HCT116 (cell line): ENCODE results near the gene ZFHX3. TPM values are rescaled to one million over a fixed set of nuclear protein-coding genes. Genes with fewer than 3 reads are reported as not detected.

Source experiments
- ATAC-seq: fragments of 200-7000 bp; cut with Tn5 transposase; 2 replicates; pipeline ENCODE4 v1.9.1; 2020; ENCODE audit warnings: mild to moderate bottlenecking, moderate library complexity
- BruUV-seq: library from RNA; stranded (reverse); fragments of 400-500 nt; replicated peaks from 2 replicates; lab custom pipeline; 2021; lab: Mats Ljungman, UMichigan
- CTCF ChIA-PET: fragments of 300-600 bp; sonication (Branson Sonifier 250); formaldehyde crosslinking; loops from one replicate; lab custom pipeline; 2021; ENCODE audit warnings: antibody characterized with exemption; lab: Charles Lee
- POLR2A ChIA-PET: fragments of 300-600, 350-600 bp; sonication (Branson Sonifier 250); formaldehyde crosslinking; loops from one replicate; lab custom pipeline; 2021; ENCODE audit warnings: antibody characterized with exemption; lab: Charles Lee
- RAD21 ChIA-PET, 2 experiments: fragments of 300-600 bp; sonication (Branson Sonifier 250); formaldehyde crosslinking; loops; one replicate each; lab custom pipeline; 2023; ENCODE audit warnings: low total read pairs in 2 of 2; ENCODE audit not compliant: uncharacterized antibody in 2 of 2, unreplicated experiment in 2 of 2, low non-redundant PET in 1 of 2; lab: Charles Lee
- DNase-seq: peaks from one replicate; pipeline ENCODE4 v3.0.0-alpha.2; 2010; ENCODE audit warnings: low read depth, low spot score
- H2AFZ ChIP-seq: fragments of 200-600 bp; shearing (Covaris generic), sonication (generic); 2 replicates; pipeline ENCODE4 v1.6.1; 2017; ENCODE audit warnings: low read depth, mixed run types, mixed read lengths, antibody characterized with exemption, low read length; ENCODE audit not compliant: poor library complexity, severe bottlenecking
- H3K27ac ChIP-seq: 2 replicates; pipeline ENCODE4 v1.5.1; 2012; ENCODE audit warnings: low read depth, low read length
- H3K27me3 ChIP-seq: fragments of 200-600 bp; sonication (generic); 2 replicates; pipeline ENCODE4 v1.6.1; 2016; ENCODE audit warnings: mixed run types, low read length, mixed read lengths; ENCODE audit not compliant: insufficient read depth
- H3K36me3 ChIP-seq, 2 experiments: fragments of 200-500 bp in 1 of 2; fragments of 200-600 bp in 1 of 2; sonication (Bioruptor generic) in 1 of 2; sonication (generic) in 1 of 2; 2 replicates each; pipeline versions ENCODE4 v1.5.1 to v1.6.1; 2014 to 2016; ENCODE audit warnings: low read length in 2 of 2, inconsistent platforms in 1 of 2, mixed read lengths in 1 of 2, mixed run types in 1 of 2; ENCODE audit not compliant: insufficient read depth in 2 of 2, control insufficient read depth in 1 of 2
- H3K4me1 ChIP-seq, 2 experiments: fragments of 200-600 bp in 1 of 2; sonication (generic) in 1 of 2; 2 replicates each; pipeline versions ENCODE4 v1.5.1 to v1.6.1; 2012 to 2017; ENCODE audit warnings: low read length in 2 of 2, inconsistent platforms in 1 of 2, mild to moderate bottlenecking in 1 of 2, mixed read lengths in 1 of 2, mixed run types in 1 of 2, moderate library complexity in 1 of 2; ENCODE audit not compliant: insufficient read depth in 2 of 2, control insufficient read depth in 1 of 2
- H3K4me2 ChIP-seq: fragments of 200-600 bp; sonication (generic); 2 replicates; pipeline ENCODE4 v1.6.1; 2017; ENCODE audit warnings: mixed run types, low read length, mixed read lengths
- H3K4me3 ChIP-seq, 2 experiments: fragments of 200-600 bp in 1 of 2; sonication (generic) in 1 of 2; replicated peaks in 1 of 2; 2 replicates each; pipeline ENCODE4 v1.5.1; 2011 to 2016; ENCODE audit warnings: low read length in 2 of 2, control low read depth in 1 of 2, low read depth in 1 of 2, mild to moderate bottlenecking in 1 of 2, mixed read lengths in 1 of 2, mixed run types in 1 of 2
- H3K79me2 ChIP-seq: fragments of 200-600 bp; sonication (generic); 2 replicates; pipeline ENCODE4 v1.6.1; 2017; ENCODE audit warnings: mild to moderate bottlenecking, mixed run types, low read length, moderate library complexity, mixed read lengths; ENCODE audit not compliant: insufficient read depth
- H3K9ac ChIP-seq: fragments of 200-600 bp; sonication (generic); 2 replicates; pipeline ENCODE4 v1.6.1; 2016; ENCODE audit warnings: low read length, mixed read lengths
- H3K9me2 ChIP-seq: fragments of 200-600 bp; sonication (generic), shearing (Covaris generic); 2 replicates; pipeline ENCODE4 v1.6.1; 2017; ENCODE audit warnings: mixed run types, mild to moderate bottlenecking, moderate library complexity; ENCODE audit not compliant: insufficient read depth
- H3K9me3 ChIP-seq, 2 experiments: fragments of 200-500 bp in 1 of 2; fragments of 200-600 bp in 1 of 2; sonication (Bioruptor generic) in 1 of 2; sonication (generic) in 1 of 2; 2 replicates each; pipeline ENCODE4 v1.6.1; 2014 to 2017; ENCODE audit warnings: low read length in 2 of 2, mixed read lengths in 2 of 2, inconsistent platforms in 1 of 2, low read depth in 1 of 2, mild to moderate bottlenecking in 1 of 2, mixed run types in 1 of 2, moderate library complexity in 1 of 2; ENCODE audit not compliant: control insufficient read depth in 1 of 2, insufficient read depth in 1 of 2
- H4K20me1 ChIP-seq: fragments of 200-600 bp; sonication (generic), shearing (Covaris generic); 2 replicates; pipeline ENCODE4 v1.6.1; 2017; ENCODE audit warnings: mixed run types, mild to moderate bottlenecking, moderate library complexity; ENCODE audit not compliant: insufficient read depth
- ATF3 ChIP-seq: IDR thresholded peaks from 2 replicates; pipeline ENCODE4 v1.6.1; 2012
- CTCF ChIP-seq, 3 experiments: fragments of 200-600 bp in 1 of 3; sonication (generic) in 1 of 3; IDR thresholded peaks in 2 of 3; conservative IDR thresholded peaks in 1 of 3; 2 replicates each; pipeline ENCODE4 v1.5.1; 2012 to 2017; ENCODE audit warnings: low read depth in 2 of 3, low read length in 2 of 3, antibody characterized with exemption in 1 of 3, borderline replicate concordance in 1 of 3, control low read depth in 1 of 3, mild to moderate bottlenecking in 1 of 3, mixed read lengths in 1 of 3, mixed run types in 1 of 3, moderate library complexity in 1 of 3; ENCODE audit not compliant: insufficient read depth in 1 of 3
- EZH2phosphoT487 ChIP-seq: fragments of 200-600 bp; IDR thresholded peaks from 2 replicates; pipeline ENCODE4 v1.6.1; 2018; ENCODE audit warnings: antibody characterized with exemption, borderline replicate concordance
- POLR2A ChIP-seq: IDR thresholded peaks from 2 replicates; pipeline ENCODE4 v1.7.0; 2011; ENCODE audit warnings: borderline replicate concordance; ENCODE audit not compliant: insufficient read depth, insufficient read length; ENCODE audit errors: extremely low read depth
- REST ChIP-seq: IDR thresholded peaks from 2 replicates; pipeline ENCODE4 v1.6.1; 2012; ENCODE audit warnings: low read depth
- SIN3A ChIP-seq: IDR thresholded peaks from 2 replicates; pipeline ENCODE4 v1.6.1; 2012; ENCODE audit warnings: low read depth
- SRF ChIP-seq: IDR thresholded peaks from 2 replicates; pipeline ENCODE4 v1.6.1; 2012; ENCODE audit warnings: low read depth
- TCF7L2 ChIP-seq: IDR thresholded peaks from 2 replicates; pipeline ENCODE4 v1.7.0; 2011; ENCODE audit warnings: borderline replicate concordance, inconsistent platforms; ENCODE audit not compliant: insufficient read depth, insufficient read length; ENCODE audit errors: extremely low read depth
- ZNF274 ChIP-seq: fragments of 200-500 bp; sonication (Bioruptor generic); IDR thresholded peaks from 2 replicates; pipeline ENCODE4 v1.6.1; 2014; ENCODE audit warnings: mild to moderate bottlenecking, low read depth, low read length, inconsistent platforms
- intact Hi-C: fragments of 100-400 bp; cut with micrococcal nuclease; formaldehyde crosslinking; loops from 2 replicates; pipeline ENCODE4 v1.10.0; 2022
- total RNA-seq: library from RNA; stranded (reverse); gene quantifications from one replicate; pipeline ENCODE4 v1.2.1, GENCODE V29; 2021; ENCODE audit not compliant: unreplicated experiment

The ZFHX3 gene
- total RNA-seq, 1 experiment from 2014 or later = 6.3 TPM

- Histone ChIP-seq H3K9me2 (no peaks in the 10 kb centered on the region), H3K36me3 (no peaks in the 10 kb centered on the region), H2AFZ (no peak overlapping the region), H3K4me2 (no peak overlapping the region), H3K27me3 (no peaks in the 10 kb centered on the region), H3K4me1 (peaks cover 0 to 4% of the 10 kb centered on the region in 2 experiments; a peak in 1 of 4 replicates), H3K9ac (no peak overlapping the region), H4K20me1 (no peaks in the 10 kb centered on the region), H3K79me2 (no peaks in the 10 kb centered on the region), H3K9me3 (no peaks in the 10 kb centered on the region), H3K4me3 (no peak overlapping the region), H3K27ac (no peak overlapping the region)
- intact Hi-C loops = no loop called here
- no peak for TF ChIP-seq CTCF (IDR thresholded peaks at IDR 0.05 in 2 of 3, conservative IDR thresholded peaks at IDR 0.05 in 1 of 3; ENCODE audit: borderline replicate concordance in 1 of 3, insufficient read depth in 1 of 3, low read depth in 2 of 3, low read length in 2 of 3)
- no peak for TF ChIP-seq SRF
- TF ChIP-seq TCF7L2 = no peak
- TF ChIP-seq POLR2A = no peak
- no peak for TF ChIP-seq ATF3
- TF ChIP-seq SIN3A = no peak
- RAD21 ChIA-PET = no interaction called here
- CTCF ChIA-PET = no interaction called here
- POLR2A ChIA-PET = no interaction called here
- DNase-seq = no peak
- no TSS peak for BruUV-seq
- no peak for ATAC-seq
These were observed 182.7 kb downstream of the ZFHX3 start for GRCh38 chr16:72865258-72865657.

- TF ChIP-seq EZH2phosphoT487 (no peak), REST (0 out of 2 replicates have a peak, but pooled peaks have one; percentile 13), ZNF274 (no peak)
- Histone ChIP-seq H3K27ac (no peak overlapping the region), H3K9ac (no peak overlapping the region), H3K27me3 (no peaks in the 10 kb centered on the region), H2AFZ (no peak overlapping the region), H3K4me2 (no peak overlapping the region), H4K20me1 (no peaks in the 10 kb centered on the region), H3K9me3 (no peaks in the 10 kb centered on the region), H3K9me2 (no peaks in the 10 kb centered on the region), H3K79me2 (no peaks in the 10 kb centered on the region), H3K4me3 (no peak overlapping the region), H3K4me1 (peaks cover 0 to 4% of the 10 kb centered on the region in 2 experiments; a peak in 1 of 4 replicates), H3K36me3 (no peaks in the 10 kb centered on the region)
- CTCF ChIA-PET = no interaction called here
- DNase-seq (no peak), ATAC-seq (no peak)
- BruUV-seq = no TSS peak
- intact Hi-C loops = no loop called here
- RAD21 ChIA-PET = no interaction called here
- POLR2A ChIA-PET = no interaction called here
These were observed 183.6 kb downstream of the ZFHX3 start for GRCh38 chr16:72864130-72864833.
